ENCODE results near the gene FKBP7. TPM values are rescaled to one million over a fixed set of nuclear protein-coding genes. Genes with fewer than 3 reads are reported as not detected.

Gene FKBP7, protein sequence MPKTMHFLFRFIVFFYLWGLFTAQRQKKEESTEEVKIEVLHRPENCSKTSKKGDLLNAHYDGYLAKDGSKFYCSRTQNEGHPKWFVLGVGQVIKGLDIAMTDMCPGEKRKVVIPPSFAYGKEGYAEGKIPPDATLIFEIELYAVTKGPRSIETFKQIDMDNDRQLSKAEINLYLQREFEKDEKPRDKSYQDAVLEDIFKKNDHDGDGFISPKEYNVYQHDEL
- 7.3 to 12.1 TPM (median 10.2 TPM) in 5 replicates for total RNA-seq (2022; extraction: Qiagen RNA extraction)

DNA sequence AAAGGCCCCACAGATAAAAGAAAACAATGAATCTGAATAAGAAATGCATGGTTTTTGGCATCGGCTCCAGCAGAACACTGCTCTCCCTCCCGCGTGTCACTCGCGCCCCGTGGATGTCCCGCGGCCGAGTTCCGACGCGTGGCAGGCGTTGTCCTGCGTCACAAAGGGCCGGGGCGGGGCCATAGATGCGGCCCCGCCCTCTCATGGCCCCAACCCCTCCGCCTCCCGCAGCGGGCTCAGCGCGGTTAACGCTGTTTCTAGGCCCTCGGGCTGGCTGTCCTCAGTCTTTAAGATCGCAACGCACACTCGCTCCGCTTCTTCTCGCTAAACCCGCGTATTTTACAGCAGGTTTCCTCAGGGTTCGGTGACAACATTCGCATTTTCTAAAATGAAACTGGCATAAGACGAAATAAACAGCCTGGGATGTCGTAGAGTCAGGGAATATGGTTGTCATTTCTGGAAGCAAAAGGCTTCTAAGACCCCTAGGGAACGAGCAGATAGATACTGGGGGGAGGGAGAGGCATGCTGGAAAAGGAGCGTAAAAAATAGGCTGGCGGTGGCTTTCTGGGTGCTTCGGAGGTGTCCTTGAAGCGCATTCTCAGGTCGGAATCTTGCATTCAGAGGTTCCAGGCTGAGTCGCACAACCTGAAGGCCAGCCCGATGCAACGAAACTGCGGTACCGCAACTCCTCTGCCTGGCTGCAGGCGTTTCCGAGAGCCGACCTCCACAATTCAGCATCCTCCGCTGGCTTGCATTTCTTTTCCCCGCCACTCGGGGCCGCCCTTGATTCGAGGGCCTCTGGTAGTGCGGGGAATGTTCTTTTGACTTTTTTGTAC lies at the start of gene FKBP7:
FKBP7 (minus strand) TSS at position 162 of the 836 bp plus-strand sequence; CDS start at position 61, 101 bp downstream.

DNA sequence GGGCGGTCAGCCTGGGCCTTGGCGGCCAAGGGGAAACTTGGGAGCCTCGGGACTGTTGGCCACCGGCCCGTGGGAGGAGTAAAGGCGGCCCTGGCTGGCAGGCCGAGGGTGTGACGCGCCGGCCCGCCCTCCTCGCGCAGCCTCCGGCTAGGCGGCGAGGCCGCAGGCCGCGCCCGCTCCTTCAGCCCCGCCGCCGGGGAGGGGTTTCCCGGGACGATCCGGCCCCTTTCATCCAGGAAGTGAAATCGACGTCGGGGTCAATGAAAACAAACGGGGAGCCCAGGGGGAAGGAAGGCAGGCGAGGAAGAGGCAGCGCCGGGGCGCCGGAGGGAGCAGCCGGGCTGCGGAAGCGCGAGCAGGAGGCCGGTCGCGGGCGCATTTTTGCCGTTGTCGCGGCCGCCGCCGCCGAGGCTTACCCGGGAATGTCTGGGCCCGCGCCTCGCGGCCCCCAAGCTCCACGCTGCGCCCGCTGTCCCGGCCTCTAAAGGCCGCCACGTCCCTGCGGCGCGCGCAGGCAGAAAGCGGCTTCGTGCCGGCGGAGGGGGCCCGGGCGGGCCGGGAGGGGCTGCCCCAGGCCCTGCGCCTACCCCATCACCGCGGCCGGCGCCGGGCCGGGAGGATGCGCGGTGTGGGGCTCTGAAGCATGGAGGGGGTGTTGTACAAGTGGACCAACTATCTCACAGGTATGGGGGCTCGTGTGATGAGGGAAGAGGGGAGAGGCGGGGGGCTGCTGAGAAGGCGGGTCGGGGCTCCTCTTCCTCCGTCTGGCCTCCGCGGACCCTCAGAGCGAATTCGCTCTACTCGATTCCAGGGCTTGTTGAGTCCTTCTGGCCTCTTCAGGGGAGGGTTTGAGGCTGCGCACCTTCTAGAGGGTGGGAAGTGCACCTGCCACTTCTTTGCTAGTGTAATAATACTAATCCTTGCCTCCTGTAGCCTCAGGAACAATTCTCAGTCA lies 2.1 kb upstream of the FKBP7 start, which contains the start of gene PLEKHA3:
PLEKHA3 (plus strand) TSS at position 231 of the 955 bp plus-strand sequence; CDS start at position 644, 413 bp downstream.

DNA sequence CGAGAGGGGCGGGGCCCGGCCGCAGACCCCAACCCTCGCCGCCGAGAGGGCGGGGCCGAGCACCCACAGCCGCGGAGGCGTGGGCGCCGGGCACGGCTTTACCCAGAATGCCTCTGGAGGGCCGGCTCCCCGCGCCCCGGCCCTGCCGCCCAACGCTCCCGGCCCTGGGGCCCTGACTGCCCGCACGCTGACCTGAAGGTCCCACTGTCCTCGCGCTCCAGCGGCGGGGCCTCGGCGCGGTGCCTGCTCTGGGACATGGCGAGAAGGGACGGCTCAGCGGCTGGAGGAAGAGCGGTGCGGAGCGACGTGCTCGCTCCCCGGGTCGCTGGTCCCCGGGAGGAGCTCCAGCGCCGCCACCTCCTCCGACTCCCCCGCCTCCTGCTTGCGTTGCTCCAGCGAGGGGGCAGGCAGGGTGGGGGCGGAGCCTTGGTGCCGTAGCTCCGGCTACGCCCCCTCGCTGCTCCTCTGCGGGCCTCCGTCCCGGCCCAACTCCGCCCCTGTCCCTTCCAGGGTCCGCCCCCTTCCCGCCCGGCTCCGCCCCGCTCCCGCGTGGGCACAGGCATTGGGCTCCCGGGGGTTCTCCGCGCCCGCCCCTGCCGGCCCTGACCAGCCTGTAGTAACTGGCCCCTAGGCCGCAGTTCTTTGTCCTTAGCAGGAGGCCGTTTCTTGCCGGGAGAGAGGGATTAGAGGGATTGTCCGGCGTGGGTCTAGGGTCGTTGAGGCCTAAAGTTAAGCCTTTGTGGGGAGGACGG lies 27.4 kb downstream of the FKBP7 start, which contains the start of the genes PJVK and PRKRA:
PJVK (plus strand) TSS at position 605 of the 752 bp plus-strand sequence. CDS start 2,032 bp downstream, outside the sequence.
PRKRA (minus strand) TSS at position 402 of the 752 bp plus-strand sequence; CDS start at position 257, 145 bp downstream.

Other genes starting within 250 kb of the FKBP7 start
- gene PRKRA, start 27.4 kb downstream of the FKBP7 start, total RNA-seq (2022; extraction: Qiagen RNA extraction): 27.0 to 31.4 TPM (median 27.5 TPM) in 5 replicates
- gene PJVK, start 27.2 kb downstream of the FKBP7 start, total RNA-seq (2022; extraction: Qiagen RNA extraction): 1.1 to 1.6 TPM (median 1.4 TPM) in 5 replicates
- 10.1 to 17.1 TPM (median 15.1 TPM) in 5 replicates for gene PLEKHA3, start 1.9 kb upstream of the FKBP7 start, total RNA-seq (2022; extraction: Qiagen RNA extraction)